ENCODE results near the gene LRP1B. TPM values are rescaled to one million over a fixed set of nuclear protein-coding genes. Genes with fewer than 3 reads are reported as not detected.

LRP1B gene
- total and polyA plus RNA-seq, 8 donors = 0.03 to 1.6 (median 0.84) TPM

DNA sequence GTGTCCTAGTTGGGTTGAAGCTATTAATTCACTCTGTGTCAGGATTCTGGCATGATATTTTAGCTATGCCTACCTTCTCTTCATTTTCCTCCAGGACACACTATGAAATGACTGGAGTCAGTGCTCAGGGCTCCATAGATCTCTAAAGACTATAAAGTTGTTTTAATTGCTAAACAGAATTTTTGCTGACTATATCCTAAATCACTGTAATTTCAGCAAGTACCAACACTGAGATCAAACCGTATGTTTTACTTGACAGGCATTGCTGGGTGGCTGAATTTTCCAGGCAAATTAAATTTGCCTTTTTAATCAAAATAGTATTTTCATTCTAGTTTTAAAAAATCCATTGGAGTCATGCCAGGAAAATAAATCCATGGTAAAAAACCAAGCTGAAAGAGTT, 138.1 kb downstream of the LRP1B start:
- DNase-seq = no peak
- intact Hi-C loops (cut with DNase I) = no loop called here
- TF ChIP-seq, protein P1, sequence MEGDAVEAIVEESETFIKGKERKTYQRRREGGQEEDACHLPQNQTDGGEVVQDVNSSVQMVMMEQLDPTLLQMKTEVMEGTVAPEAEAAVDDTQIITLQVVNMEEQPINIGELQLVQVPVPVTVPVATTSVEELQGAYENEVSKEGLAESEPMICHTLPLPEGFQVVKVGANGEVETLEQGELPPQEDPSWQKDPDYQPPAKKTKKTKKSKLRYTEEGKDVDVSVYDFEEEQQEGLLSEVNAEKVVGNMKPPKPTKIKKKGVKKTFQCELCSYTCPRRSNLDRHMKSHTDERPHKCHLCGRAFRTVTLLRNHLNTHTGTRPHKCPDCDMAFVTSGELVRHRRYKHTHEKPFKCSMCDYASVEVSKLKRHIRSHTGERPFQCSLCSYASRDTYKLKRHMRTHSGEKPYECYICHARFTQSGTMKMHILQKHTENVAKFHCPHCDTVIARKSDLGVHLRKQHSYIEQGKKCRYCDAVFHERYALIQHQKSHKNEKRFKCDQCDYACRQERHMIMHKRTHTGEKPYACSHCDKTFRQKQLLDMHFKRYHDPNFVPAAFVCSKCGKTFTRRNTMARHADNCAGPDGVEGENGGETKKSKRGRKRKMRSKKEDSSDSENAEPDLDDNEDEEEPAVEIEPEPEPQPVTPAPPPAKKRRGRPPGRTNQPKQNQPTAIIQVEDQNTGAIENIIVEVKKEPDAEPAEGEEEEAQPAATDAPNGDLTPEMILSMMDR (IDR thresholded peaks at IDR 0.05) = no peak
- no peak for ATAC-seq
- no peak overlapping the region for H3K4me3 ChIP-seq
- no peaks in the 10 kb centered on the region for H3K4me1 ChIP-seq
- no peak overlapping the region for H3K27ac ChIP-seq
- no peaks in the 10 kb centered on the region for H3K27me3 ChIP-seq
- no peaks in the 10 kb centered on the region for H3K36me3 ChIP-seq
- no peaks in the 10 kb centered on the region for H3K9me3 ChIP-seq

DNA sequence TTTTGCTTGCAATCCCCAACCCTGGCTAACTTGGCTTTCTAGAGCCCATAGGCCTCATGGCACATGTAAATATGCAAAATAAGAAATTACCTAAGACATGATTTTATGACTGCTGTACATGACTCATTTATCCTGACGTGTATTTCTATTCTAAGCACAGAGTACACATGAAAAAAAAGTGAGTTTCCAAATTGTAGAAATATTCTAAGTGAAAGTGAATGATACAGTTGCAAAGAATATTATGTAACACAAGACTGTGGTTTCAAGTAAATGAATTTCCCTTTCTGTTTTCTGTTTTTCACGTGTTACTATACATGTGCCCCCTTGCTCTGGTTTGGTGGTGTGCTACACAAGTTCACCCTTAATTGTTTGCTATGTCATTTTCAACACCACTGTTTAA, 162.4 kb downstream of the LRP1B start:
- intact Hi-C loops (cut with DNase I) = no loop called here
- Histone ChIP-seq H3K36me3 (no peaks in the 10 kb centered on the region), H3K9me3 (no peaks in the 10 kb centered on the region), H3K27ac (no peak overlapping the region), H3K4me3 (no peak overlapping the region), H3K4me1 (no peaks in the 10 kb centered on the region), H3K27me3 (no peaks in the 10 kb centered on the region)
- DNase-seq = no peak
- no peak for ATAC-seq
- TF ChIP-seq, protein P1 (IDR thresholded peaks at IDR 0.05) = no peak

DNA sequence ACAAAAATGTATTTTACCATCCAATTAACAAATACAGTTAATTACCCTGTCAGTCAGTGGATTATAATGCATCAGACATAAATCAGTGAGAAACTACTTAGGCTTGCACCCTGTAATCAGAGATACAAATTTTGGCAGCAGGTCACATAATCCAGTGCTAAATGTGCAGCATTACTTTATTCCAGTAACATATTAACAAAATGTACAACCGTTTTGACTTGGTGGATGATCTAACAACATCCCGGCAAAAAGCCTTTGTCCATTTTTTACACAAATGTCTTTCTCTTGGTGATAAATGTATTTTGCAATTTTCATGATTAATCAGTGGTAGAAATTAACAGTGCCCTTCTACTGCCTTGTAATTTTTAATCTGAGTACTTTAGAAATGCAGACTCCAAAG, 162.8 kb downstream of the LRP1B start:
- intact Hi-C loops (cut with DNase I) = no loop called here
- no peak for DNase-seq
- Histone ChIP-seq H3K27ac (no peak overlapping the region), H3K27me3 (no peaks in the 10 kb centered on the region), H3K9me3 (no peaks in the 10 kb centered on the region), H3K36me3 (no peaks in the 10 kb centered on the region), H3K4me3 (no peak overlapping the region), H3K4me1 (no peaks in the 10 kb centered on the region)
- ATAC-seq = no peak
- TF ChIP-seq, protein P1 (IDR thresholded peaks at IDR 0.05) = no peak

DNA sequence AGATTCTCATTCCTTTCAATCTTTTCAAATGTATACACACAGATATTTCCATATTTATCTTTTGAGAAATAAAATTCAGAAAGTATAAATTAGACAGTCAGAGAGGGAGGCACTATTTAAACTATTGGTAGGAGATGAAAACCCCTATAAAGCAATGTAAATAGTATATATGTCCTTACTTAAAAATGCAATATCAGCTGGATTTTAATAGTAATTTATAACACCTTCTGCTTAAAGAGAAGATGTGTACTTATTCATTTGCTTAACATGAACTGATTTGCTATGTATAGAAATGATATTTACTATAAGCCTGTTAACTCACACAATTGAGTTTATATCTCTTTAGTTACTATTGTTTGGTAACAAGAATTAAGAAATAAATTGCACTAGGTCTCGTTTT, 163.3 kb downstream of the LRP1B start:
- no peak overlapping the region for H3K4me3 ChIP-seq
- no peaks in the 10 kb centered on the region for H3K4me1 ChIP-seq
- ATAC-seq = no peak
- H3K27ac ChIP-seq = no peak overlapping the region
- no peaks in the 10 kb centered on the region for H3K27me3 ChIP-seq
- intact Hi-C loops (cut with DNase I) = no loop called here
- TF ChIP-seq, protein P1 (IDR thresholded peaks at IDR 0.05) = no peak
- no peaks in the 10 kb centered on the region for H3K9me3 ChIP-seq
- no peak for DNase-seq
- no peaks in the 10 kb centered on the region for H3K36me3 ChIP-seq

DNA sequence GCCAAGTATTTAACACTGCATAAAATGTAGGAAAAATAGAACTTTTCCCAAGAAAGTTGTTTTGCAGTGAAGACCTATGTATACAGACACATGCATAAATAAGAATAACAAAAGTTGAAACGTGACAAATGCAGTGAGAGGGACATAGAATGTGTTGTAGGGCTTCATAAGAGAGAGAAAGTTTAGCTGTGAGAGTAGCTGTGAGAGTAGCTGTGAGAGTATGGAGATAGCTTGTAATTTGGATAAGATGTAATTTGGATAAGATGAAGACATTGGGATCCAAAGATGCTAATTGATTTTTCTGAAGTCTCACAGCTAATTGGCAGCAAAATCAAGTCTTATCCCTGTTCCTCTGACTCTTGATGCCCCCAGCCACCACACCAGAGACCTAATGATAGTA, 170.9 kb downstream of the LRP1B start:
- Histone ChIP-seq H3K27me3 (no peaks in the 10 kb centered on the region), H3K4me1 (no peaks in the 10 kb centered on the region), H3K9me3 (no peaks in the 10 kb centered on the region), H3K4me3 (no peak overlapping the region), H3K36me3 (no peaks in the 10 kb centered on the region), H3K27ac (no peak overlapping the region)
- no peak for ATAC-seq
- intact Hi-C loops (cut with DNase I) = no loop called here
- no peak for DNase-seq
- TF ChIP-seq, protein P1 (IDR thresholded peaks at IDR 0.05) = no peak

Data from left lung (tissue), 10 donors.